DMS 273 (cell line): ENCODE data around the gene GBX2.

Source experiments
- DNase-seq: peaks from one replicate; lab custom pipeline; 2025; ENCODE audit not compliant: unreplicated experiment; lab: John Stamatoyannopoulos, UW

Gene GBX2

DNA sequence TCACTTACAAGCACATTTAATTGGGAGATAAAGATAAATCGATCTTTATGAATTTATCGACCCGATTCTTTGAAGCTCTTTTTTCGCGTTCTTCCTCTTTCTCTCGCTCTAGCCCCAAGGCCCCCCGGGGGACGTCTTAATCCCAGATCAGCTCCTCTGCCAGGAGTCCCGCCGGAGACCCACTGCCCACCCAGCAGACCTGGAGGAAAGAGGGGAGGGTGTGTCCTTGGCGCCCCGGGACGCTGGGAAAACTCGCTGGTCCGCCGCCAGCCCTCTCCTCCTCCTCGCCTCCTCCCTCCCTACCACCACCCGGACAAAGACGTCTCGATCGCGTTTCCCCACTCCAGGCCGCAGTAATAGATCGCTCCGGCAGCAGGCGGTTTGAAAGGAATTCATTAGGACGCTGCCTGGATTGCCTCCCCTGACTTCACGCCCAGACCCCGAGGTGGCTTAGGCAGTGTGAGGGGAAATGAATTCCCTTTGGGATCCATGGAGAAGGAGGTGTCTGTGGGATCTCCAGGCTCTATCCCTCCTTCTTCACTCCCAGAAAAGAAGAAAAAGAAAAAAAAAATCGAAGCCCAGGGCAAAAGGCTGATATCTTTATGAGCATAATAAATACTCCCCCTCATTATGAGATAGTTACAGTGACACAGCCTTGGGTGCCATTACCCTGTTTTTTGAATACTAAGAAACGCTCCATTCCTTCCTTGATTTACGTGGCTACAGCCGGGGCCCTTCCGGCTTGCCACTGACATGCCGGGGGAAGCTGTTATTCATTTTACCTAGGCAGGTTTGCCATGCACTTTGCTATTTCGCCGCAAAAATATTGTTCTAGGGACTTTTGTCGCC lies 1.8 kb upstream of the GBX2 start:
- no peak for DNase-seq

DNA sequence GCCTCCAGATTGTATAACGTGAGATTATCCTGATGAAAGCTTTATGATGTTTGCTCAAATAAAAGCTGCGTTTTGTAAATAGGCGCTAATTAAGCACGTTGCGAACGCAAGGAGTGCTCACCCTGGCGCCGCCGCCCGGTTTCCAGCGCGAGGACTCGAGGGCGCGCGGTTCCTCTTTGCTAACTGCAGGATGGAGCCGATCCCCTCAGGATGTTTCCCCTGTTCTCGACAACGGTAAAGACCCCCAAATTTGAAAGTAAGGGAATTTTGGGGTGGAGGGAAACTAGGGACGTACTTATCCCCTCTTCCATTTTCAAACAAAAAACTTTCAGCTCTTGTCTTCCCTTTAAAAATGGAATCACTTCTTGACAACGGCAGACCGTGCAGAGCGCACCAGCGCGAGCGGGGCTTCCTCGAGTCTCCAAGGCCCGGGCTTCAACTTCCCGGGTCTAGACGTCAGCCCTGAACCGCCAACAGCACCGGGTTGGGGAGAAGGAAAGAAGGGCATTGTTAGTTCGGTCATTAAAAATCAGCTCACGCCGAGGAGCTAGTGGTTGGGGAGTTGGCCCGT lies 1.1 kb upstream of the GBX2 start:
- DNase-seq: no peak

DNA sequence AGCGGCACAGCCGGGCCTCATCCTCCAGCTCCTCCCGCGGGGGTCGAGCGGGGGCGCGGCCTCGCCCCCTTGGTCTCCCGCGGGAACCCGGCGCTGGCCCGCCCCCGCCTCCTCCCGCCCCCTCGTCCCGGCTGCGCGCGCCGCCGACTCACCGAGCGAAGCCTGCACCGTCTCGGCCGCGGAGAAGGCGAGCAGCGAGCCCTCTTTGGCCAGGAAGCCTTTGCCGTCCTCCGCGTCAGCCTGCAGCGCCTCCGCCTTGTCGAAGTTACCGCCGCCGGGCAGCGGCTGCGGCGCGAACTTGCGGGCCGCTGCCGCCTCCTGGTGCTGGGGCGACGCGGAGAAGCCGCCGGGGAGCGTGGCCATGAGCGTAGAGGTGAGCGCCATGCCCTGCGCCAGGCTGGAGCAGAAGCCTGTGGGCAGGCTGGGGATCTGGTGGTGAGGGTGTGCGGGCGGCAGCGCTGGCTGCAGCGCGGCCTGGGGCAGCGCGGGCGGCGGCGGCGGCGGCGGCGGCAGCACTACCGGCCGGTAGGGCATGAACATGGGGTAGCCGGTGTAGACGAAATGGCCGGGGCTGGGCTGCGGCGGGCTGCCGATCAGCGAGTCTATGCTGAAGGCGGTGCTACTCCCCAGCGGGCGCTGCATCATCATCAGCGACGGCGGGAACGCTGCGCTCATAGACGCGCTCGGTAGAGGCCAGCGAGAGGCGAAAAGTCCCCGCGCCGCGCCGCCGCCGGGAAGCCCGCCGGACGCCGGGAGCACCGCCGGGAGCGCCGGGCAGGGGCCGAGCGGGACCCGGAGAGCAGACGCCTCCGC lies 683 bp downstream of the GBX2 start:
- peak; percentile 84 for DNase-seq

DNA sequence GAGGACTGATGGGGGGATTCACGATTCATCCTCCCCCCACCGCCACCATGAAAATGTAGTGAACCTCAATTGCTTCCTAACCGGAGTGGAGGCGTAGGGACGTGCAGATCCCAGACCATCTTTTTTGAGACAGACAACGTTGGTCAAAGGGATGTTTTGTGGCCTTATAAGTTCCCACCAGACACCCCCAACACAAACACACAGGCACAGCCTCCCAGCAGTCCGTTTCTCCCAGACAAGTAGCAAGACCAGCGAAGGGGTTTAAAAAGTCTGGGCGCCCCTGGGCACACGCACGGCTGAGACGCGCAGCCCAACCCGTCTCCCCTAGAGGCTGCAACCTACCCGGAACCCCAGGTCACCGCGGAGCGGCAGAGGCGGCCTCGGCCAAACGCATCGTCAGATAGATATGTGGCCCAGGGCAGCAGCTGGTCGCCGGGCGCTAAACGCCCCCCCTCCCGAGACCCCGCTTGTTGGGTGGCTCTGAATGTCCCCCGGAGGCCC lies 1.3 kb downstream of the GBX2 start:
- no peak for DNase-seq

DNA sequence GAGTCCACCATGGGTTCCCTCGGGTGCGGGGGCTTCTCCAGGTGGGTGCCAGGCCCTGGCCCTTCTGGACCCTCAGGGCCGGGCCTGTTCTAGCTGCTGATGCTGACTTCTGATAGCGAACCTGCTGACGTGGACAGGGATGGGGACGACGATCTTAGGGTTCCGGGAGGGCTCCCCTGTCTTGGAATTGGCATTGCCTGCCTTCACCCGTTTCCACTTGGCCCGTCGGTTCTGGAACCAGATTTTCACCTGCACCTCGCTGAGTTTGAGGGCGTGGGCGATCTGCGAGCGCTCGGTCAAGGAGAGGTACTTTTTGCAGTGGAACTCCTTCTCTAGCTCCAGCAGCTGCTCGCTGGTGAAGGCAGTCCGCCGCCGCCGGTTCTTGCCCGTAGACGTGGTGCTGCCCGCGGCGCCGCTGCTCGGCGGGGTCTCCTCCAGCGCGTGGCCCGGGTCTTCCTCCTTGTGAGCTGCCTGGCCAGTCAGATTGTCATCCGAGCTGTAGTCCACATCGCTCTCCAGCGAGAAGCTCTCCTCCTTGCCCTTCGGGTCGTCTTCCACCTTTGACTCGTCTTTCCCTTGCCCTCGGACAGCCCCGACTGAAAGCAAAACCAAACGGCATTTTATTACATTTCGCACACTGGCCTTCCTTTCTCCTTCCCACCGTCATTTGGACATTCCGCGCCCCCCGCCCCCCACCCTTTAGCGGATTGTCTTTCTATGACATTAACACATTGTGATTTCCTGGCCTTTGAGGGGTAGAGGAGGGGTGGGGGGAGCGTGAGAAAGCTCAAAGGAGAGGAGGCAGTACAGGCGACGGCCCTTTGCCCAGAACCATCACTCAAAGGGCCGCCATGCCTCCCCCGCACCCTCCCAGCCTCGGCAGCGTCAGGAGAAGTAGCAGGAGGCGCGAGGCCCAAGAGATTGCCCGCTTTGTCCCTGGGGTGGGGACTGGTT lies 2.1 kb downstream of the GBX2 start:
- DNase-seq: no peak

DNA sequence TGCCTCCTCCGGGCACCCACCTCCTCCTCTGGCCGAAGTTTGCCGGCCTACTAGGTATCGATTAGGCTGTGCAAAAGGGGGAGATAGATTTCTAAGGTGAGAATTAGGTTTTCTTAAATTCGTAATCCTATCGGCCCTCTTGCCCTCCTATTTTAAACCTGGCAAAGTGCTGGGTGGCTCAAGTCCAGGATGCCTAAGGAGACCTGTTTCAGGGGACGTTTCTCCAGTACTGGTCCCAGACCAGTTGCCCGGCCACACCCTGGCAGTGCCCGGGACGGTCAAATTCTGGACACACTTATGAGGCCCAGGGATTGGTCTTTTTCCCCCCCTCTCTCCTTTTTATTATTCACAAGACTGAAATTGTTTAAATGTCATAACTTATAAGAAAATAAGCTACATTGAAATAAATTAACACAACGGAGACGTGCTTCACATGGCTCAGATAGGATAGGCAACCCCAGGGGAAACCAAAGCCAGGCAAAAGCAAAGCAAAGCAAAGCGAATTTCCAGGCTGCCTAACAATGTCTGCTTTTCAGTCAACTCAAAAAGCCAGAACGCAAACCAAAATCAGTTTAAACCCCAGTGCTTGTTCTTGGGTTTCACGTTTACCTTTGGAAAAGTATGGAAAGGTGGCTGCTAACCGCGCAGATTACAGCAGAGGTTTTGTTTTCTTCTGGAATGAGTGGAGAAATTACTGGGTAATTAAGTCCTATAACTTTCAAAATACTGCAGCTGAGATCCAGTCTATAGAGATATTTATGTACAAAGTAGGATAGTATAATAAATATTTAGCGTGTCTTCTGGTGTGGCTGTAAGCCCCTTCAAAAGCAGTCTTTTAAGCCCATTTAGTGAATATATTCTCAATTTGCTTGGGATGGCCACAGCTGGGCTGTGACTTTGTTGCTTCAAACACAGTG lies 3.0 kb downstream of the GBX2 start:
- DNase-seq: no peak

DNA sequence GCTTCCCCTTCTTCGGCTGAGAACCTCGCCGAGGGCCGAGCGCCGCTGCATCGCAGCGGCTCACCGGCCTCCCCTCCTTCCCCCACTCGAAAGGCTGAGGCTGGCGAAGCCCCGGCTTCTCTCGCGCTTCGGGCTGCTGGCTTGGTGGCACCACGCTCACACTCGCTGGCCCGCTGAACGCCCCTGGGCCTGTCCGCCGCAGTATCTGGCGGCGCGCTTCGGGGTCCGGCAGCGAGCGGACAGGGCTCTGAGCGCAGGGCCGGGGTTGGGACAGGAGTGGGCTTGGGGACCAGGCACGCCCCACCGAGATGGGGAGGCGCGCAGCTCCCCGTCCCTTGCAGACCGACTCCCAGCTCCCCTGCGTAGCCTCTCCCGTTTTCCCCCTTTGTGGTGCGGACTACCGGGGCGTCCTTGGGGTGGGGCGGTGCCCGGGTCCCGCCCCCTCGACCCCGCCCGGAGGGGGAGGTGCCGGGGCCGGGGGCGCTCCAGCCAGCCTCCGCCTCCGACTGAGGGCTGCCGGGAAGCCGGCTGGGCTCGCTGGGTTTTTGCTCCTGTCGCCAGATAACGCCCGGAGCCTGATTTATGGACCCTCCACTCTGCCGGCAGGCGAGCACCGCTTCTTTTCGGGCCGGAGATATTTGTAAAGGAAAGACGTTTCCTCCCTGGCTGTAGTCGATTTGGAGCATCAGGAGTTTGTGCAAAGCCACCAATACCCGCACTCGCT lies 3.8 kb downstream of the GBX2 start:
- no peak for DNase-seq

DNA sequence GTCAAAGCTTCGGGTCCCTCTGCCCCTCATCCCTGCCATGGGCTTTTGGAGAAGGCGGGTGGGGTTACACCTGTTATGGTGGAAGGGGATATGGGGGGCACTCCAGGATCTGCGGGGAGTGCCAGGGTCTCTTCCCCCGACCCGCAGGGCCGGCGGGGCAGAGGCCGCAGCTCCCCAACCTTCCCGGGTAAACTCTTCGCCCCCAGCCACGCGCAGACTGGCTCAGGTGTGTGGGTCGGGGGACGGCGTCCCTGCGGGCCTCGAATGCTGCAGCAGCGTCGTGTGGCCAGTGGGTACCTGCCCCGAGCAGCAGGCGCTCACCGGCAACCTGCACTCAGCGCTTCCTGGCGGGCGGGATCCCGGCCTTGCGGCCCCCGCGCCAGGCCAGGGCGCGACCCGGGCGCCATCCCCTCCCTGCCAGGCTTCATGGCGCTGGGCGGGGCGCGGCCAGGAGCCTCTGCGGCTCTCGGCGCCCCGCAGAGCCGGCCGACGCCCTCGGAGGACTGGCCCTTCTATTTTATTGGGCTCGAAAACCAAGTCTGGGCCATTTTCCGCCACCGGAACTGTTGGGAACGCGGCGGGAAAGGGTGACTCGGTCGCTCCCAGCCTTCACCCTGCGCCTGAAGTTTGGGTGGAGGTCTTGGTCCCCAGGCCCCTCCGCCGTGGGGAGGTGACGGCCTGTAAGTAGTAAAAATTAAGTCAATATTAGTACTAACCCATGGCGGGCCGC lies 4.5 kb downstream of the GBX2 start:
- no peak for DNase-seq

DNA sequence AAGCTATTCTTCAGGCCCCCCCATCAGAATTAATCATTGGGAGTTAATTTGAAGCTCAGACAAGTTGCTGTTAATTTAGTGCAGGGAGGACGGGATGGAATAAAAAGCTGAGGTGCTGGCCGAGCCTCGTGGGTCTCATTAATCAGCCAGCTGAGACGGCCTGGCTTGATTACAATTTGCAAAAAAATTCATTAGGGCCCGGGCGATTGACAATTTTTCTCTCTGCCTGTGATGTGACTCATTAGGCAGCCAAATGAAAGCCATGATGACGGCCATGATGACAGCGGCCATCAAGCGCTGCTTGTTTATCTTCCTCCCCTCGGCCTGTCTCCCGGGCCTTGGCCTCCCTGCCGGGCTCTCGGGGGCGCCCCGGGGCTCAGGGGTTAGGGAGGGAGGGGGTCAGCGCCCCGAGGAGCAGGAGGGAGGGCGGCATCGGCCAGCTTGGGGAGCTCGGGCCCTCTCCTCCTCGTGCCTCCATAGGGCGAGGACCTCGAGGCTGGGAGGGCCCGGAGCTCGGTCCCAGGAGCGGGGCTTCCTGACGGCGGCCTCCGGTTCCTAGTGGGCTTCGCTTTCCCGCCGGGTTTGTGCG lies 5.2 kb downstream of the GBX2 start:
- DNase-seq: no peak

DNA sequence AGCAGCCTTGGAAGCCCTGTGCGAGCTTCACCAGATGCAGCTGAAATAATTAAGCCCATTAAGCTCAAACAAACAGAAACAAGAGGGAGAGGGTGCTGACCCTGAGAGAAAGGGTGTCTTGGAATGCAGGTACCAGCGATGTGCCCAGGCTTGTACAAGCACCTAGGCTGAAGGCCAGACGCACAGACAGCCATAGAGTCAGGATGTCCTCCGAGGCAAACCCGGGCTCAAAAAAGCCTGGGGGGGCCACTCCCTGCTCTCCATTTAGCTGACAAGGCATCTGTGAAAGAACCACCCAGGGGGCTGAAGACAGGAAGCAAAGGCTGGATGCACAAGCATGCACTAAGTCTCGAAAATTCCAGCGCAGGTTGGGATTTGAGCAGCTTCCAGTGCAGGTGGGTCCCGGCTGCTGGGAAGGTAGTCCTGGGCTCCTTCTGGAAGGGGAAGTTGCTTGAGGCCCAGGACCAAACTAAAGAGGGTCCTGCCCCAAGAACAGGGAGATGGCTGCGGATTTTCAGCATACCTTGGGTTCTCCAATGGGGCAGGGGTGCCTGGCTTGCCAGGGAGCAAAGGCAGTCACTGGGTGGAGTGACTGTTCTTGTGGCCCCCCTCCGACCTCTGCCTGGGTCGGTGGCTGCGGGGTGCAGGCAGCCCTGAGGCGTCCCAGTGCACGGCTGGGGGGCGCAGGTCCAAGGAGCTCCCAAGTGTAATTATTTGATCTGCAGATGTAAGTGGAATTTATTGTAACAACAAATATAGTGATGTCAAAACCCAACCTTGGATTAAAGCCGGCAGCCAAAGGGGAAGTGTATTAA lies 5.9 kb downstream of the GBX2 start:
- no peak for DNase-seq

DNA sequence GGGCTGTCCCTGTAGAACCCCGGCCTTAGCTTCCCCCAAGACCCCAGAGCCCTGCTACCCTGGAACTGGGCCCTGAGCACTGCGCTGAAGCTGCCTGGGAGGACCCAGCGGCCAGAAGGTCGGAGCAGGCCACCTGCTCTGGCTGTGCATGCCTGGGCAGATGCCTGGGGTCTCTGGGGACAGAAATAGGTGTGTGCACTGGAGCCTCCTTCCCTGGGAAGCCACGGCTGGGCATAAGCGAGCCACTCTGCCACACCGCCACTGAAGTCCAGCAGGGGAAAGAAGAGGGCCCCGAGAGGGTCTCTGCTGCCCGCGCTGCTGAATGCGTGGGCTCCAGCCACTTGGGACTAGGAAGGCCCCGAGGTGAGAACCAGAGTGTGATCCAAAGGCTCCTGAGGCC lies 6.7 kb downstream of the GBX2 start:
- peak; percentile 50 for DNase-seq

DNA sequence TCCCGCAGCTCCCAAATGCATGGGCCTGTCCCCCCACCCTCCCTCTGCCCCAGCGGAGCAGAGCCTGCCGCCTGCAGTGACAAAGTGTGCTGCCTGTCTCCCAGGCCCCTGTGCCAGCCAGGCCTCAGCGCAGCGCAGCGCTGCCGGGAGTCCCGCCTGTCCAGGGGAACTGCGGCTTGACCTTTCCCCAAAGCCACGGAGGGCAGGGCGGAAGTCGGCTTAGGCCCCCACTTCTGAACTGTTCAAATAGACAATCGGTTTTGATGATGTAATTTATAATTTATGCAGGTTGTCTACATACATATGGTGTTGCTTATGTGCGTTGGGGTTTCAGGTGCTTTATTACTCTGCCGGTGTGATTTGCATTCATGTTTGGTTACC lies 7.1 kb downstream of the GBX2 start:
- DNase-seq: no peak

DNA sequence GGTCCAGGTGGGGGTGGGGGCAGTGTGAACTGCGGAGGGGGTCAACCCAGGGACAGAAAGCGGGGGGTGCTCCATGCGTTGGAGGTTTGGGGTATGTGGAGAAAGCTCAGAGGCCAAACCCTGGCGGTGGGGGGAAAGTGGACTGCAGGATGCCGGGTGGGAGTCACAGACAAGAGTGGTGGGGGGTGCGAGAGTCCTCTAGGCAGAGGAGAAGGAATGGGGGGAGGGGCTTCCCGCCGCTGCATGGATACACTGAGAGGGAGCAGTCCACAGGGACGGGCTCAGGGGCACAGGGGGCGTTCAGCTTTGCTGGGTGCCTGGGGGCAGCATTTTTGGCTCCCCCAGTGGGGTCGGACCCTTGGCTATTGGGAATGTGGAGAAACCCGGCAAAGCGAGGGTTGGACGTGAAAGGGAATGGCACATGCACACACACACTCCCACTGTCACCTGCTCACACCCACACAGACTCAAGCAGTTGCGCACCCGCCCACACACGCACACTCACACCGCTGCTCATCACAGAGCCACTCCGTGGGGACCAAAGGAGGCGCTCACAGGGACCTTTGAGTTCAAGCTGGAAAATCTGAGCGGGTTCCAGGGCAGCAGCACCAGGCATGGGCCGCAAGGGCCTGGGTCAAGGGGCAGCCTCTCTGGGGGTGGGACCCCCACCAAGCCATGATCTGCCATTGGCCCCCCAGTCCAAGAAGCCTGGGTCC lies 7.7 kb downstream of the GBX2 start:
- DNase-seq: no peak

DNA sequence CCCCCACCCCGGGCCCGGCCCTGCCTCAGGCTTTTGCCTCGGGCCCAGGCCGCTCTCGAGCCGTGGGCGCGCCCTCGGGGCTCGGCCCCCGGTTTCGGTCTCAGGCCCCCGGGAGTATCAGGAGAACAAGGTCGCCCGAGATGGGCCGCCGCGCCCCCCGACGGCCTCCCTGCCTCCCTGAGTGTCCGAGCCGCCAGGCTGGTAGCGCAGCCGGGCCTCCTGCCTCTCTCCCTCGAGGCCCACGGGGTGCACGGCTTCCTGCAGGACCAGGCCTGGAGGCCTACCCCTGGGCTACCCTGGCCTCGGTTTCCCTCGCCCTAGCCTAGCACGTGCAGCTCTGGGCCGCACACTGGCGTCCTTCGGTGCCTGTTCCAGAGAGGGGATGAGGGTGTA lies 8.4 kb downstream of the GBX2 start:
- DNase-seq: no peak

DNA sequence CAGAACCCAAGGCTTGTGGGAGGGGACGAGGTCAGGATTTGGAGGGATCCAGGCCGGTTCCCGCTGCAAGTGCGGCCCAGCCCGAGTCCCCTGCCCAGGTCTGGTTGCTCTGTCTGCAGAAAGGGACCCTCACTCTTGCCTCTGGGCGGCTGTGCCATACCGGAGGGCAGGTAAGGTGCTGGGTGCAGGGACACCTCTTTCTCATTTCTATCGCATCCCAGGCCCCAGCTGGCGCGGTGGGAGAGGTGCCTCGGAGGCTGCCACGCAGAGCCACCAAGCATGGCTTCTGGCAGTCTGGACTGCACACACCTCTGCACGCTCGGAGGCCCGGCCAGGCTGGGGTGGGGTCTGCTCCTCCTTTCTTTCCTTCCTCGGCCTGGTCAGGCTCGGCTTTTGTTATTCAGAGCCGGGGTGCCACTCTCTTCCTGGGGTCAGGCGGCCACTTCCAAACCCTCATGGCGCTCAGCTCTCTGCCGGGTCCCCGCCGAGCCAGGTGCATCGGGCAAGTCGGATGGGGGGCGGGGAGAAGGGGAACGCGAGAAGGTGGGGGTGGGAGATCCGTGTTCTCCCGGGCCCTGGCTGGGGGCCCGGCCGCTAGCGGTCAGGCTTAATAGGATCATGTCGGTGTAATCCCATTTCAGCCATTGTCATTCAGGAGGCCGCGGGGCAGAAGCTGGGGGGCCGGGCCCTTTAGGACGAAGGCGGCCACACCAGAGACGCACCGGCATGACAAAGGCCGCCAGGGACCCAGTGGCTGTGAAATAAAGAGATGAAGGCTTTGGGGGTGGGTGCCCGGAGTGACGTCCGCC lies 9.0 kb downstream of the GBX2 start:
- no peak for DNase-seq
